Prostate gland (tissue), 2 donors: ENCODE results near the gene KPNA1. TPM values are rescaled to one million over a fixed set of nuclear protein-coding genes. Genes with fewer than 3 reads are reported as not detected.
A peak's percentile ranks its signal among the peaks of the same experiment; 100 is the strongest.

Source experiments
- DNase-seq: peaks from one replicate; pipeline ENCODE4 v3.0.0-alpha.2; 2019; ENCODE audit warnings: low spot score
- H3K27ac ChIP-seq, 2 donors: fragments of 200-600 bp; sonication (generic); 2 replicates each; pipeline ENCODE4 v1.5.1; 2017 to 2019
- H3K27me3 ChIP-seq: fragments of 200-600 bp; sonication (generic); replicated peaks from 2 replicates; pipeline ENCODE4 v1.5.1; 2019; ENCODE audit not compliant: insufficient read depth
- H3K36me3 ChIP-seq, 2 donors: fragments of 200-600 bp; sonication (generic); 1 replicate in 1 of 2; 2 replicates in 1 of 2; pipeline versions ENCODE4 v1.5.1 to v1.8.1; 2017 to 2019
- H3K4me1 ChIP-seq: fragments of 200-600 bp; sonication (generic); replicated peaks from 2 replicates; pipeline ENCODE4 v1.5.1; 2019
- H3K4me3 ChIP-seq, 2 donors: fragments of 200-600 bp; sonication (generic); 2 replicates each; pipeline ENCODE4 v1.5.1; 2017 to 2019
- H3K9me3 ChIP-seq: fragments of 200-600 bp; sonication (generic); 2 replicates; pipeline ENCODE4 v1.5.1; 2017
- POLR2A ChIP-seq: fragments of 450-650 bp; IDR thresholded peaks from one replicate; pipeline ENCODE4 v1.6.1; 2016; ENCODE audit warnings: antibody characterized with exemption, mild to moderate bottlenecking
- POLR2AphosphoS5 ChIP-seq: sonication (generic); formaldehyde crosslinking; IDR thresholded peaks from one replicate; pipeline ENCODE4 v1.6.1; 2017; ENCODE audit warnings: antibody characterized with exemption
- WGBS: methylation state at CpG from one replicate; pipeline ENCODE4 v1.1.5; 2018; 5-methylcytosine and 5-hydroxymethylcytosine counted together
- intact Hi-C: fragments of 100-400 bp; cut with DNase I; formaldehyde crosslinking; loops from one replicate; pipeline ENCODE4 v1.14.2; 2022
- total RNA-seq, 2 donors: library from RNA; depleted of rRNA; stranded (reverse); fragments of >200 nt; gene quantifications; one replicate each; pipeline ENCODE4 v1.1.0, GENCODE V29; 2016
- TF ChIP-seq, protein P1 (sequence below), 4 experiments: fragments of 200-600 bp in 2 of 4; fragments of 450-650 bp in 2 of 4; sonication (generic) in 2 of 4; IDR thresholded peaks; 1 replicate in 3 of 4; 2 replicates in 1 of 4; pipeline ENCODE4 v1.5.1; 2016 to 2019; ENCODE audit warnings: antibody characterized with exemption in 4 of 4, mild to moderate bottlenecking in 2 of 4, moderate library complexity in 2 of 4

Gene KPNA1
- total RNA-seq, 2 donors from 2014 or later = 27.1 to 38.7 TPM

DNA sequence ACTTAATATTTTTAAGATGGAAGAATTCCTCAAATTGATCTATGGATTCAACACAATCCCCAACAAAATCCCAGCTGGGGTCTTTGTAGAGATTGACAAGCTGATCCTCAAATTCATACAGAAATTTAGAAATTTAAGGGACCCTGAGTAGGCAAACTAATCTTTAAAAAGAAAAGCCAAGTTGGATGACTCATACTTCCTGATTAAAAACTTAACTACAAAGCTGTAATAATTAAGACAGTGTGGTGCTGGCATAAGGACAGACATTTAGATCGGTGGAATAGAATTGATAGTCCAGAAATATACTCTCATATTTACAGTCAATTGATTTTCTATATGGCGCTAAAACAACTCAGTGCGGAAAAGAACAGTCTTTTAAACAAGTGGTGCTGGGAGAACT is 119.2 kb downstream of the KPNA1 start:
- WGBS = 63% methylated on average over 3 of the region's 3 CpGs
- no peaks in the 10 kb centered on the region for H3K27me3 ChIP-seq
- H3K9me3 ChIP-seq = no peaks in the 10 kb centered on the region
- intact Hi-C loops = no loop called here
- H3K4me1 ChIP-seq = no peaks in the 10 kb centered on the region
- H3K27ac ChIP-seq = no peak overlapping the region
- no peak overlapping the region for H3K4me3 ChIP-seq
- DNase-seq = no peak
- TF ChIP-seq POLR2A (no peak), POLR2AphosphoS5 (no peak)
- TF ChIP-seq, protein P1, sequence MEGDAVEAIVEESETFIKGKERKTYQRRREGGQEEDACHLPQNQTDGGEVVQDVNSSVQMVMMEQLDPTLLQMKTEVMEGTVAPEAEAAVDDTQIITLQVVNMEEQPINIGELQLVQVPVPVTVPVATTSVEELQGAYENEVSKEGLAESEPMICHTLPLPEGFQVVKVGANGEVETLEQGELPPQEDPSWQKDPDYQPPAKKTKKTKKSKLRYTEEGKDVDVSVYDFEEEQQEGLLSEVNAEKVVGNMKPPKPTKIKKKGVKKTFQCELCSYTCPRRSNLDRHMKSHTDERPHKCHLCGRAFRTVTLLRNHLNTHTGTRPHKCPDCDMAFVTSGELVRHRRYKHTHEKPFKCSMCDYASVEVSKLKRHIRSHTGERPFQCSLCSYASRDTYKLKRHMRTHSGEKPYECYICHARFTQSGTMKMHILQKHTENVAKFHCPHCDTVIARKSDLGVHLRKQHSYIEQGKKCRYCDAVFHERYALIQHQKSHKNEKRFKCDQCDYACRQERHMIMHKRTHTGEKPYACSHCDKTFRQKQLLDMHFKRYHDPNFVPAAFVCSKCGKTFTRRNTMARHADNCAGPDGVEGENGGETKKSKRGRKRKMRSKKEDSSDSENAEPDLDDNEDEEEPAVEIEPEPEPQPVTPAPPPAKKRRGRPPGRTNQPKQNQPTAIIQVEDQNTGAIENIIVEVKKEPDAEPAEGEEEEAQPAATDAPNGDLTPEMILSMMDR (IDR thresholded peaks at IDR 0.05) = no peak
- no peaks in the 10 kb centered on the region for H3K36me3 ChIP-seq

DNA sequence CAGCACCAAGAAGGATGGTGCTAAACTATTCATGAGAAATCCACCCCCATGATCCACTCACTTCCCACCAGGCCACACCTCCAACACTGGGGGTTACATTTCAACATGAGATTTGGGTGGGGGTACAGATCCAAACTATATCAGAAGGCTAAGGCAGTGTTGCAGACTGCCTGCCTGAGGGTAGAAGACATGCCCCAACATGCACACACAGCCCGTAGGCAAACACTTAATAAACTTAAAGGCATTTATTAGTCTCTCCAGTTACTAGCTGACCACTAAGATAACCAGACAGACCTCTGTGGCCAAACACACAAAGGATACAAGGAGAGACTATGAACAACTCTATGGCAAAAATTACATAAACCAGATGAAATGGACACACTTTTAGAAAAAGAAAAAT is 120.6 kb downstream of the KPNA1 start:
- DNase-seq = no peak
- intact Hi-C loops = loop anchor here (5.0 kb wide), 1 partner anchor 283 kb away; no protein-coding TSS in a partner anchor

DNA sequence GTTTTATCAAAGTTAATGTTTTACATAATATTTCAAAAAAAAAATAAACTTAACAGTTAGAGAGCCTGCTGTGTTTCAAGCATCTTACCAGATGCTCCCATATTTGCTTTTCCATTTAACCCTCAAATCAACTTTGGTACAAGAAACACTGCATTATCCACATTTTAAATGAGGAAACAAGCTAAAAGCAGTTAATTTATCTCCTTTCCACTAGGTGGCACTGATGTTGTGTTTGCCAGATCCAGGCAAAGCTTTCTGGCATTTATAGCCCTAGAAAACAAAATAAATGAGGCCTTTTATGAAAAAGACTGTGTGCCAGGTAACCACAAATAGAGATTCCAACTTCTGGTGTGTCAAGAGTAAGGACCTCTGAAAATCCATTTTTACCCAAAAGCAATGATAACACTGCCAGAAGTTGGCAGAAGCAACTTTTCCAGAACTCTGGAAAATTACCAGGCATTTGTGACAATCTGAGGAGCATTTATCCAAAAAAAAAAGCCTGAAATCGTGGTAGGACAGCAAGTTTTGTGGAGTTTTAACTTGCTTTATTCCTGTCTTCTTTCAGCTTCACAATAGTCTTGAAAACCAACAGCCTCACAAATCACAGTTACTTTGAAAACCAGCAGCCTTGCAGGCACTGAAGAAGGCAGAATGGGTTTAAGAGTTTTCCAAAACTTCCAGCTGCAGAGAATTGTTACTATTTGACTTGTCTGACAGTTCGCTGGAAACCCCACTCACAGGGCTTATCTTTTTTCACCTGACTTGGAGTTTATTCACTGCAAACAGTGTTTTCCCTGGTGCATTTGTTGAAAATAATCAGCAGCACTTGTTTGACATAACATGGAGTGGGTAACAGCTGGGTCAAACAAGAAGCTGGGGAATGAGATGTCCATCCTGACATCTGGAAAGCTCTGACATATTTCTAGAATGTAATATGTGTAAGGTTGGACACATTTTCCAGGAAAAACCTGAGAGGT is 121.6 kb downstream of the KPNA1 start:
- no peak overlapping the region for H3K4me3 ChIP-seq
- no peaks in the 10 kb centered on the region for H3K27me3 ChIP-seq
- H3K27ac ChIP-seq = peak overlapping the region; percentile 13 to 16
- peak; percentile 33 for TF ChIP-seq POLR2AphosphoS5
- no peak for TF ChIP-seq POLR2A
- TF ChIP-seq, protein P1 (IDR thresholded peaks at IDR 0.05) = peak; percentile 18 to 79 (median 64)
- intact Hi-C loops = loop anchor here (5.0 kb wide), 1 partner anchor 284 kb away; no protein-coding TSS in a partner anchor
- no peaks in the 10 kb centered on the region for H3K9me3 ChIP-seq
- no peak for DNase-seq
- WGBS = 12% methylated on average over 2 of the region's 2 CpGs
- no peaks in the 10 kb centered on the region for H3K36me3 ChIP-seq
- H3K4me1 ChIP-seq = no peaks in the 10 kb centered on the region

More for the DNA sequence above, 120.6 kb downstream of the KPNA1 start:
- Histone ChIP-seq H3K4me3 (no peak overlapping the region), H3K9me3 (no peaks in the 10 kb centered on the region), H3K4me1 (no peaks in the 10 kb centered on the region), H3K27me3 (no peaks in the 10 kb centered on the region), H3K36me3 (no peaks in the 10 kb centered on the region), H3K27ac (peak overlapping the region in 1 of 2 donors; percentile 16)
- TF ChIP-seq, protein P1 (IDR thresholded peaks at IDR 0.05) = no peak
- TF ChIP-seq POLR2AphosphoS5 (no peak), POLR2A (no peak)
- WGBS = 31% methylated on average over 1 of the region's 1 CpG

DNA sequence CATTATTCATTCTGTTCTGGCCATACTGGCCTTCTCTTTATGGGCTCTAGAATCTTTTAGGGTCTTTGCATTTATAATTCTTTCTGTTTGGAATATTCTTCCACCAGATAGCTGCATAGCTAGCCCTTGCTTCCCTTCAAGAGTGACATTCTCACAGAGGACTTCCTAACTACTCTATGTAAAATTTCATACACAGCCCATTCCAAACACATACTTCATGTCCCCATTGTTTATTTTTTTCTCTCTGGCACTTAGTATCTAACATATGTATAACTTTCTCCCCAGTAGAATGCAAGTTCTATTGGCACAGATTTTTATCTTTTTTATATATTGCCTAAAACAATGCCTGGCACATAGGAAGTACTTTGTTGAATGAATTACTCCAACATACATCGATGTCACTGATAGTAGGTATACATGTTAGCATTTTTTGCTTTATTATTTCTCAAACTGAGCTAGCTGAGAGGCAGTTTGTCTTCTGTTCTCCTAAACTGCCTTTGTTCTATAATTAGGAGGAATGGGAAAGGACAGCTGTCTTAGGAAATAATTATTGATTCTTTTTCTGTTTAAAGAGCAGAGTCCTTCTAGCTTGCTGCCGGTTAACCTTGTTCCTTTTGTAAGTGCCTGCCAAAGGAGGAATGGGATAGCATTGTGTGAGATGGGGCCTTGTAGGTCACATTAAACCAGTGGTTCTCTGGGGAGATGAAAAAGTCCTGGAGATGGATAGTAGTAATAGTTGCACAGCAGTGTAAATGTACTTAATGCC is 122.9 kb downstream of the KPNA1 start:
- intact Hi-C loops = loop anchor here (5.0 kb wide), 1 partner anchor 285 kb away; no protein-coding TSS in a partner anchor
- H3K4me3 ChIP-seq = no peak overlapping the region
- 19% methylated on average over 2 of the region's 2 CpGs for WGBS
- DNase-seq = no peak
- no peaks in the 10 kb centered on the region for H3K27me3 ChIP-seq
- no peaks in the 10 kb centered on the region for H3K36me3 ChIP-seq
- H3K9me3 ChIP-seq = no peaks in the 10 kb centered on the region
- TF ChIP-seq POLR2AphosphoS5 (no peak), POLR2A (no peak)
- TF ChIP-seq, protein P1 (IDR thresholded peaks at IDR 0.05) = no peak
- H3K4me1 ChIP-seq = peaks cover 1% of the 10 kb centered on the region
- peak overlapping the region in 1 of 2 donors; percentile 16 for H3K27ac ChIP-seq
